Suppressor macrophage treated with lipopolysaccharide for 4 hours (primary cell): Measurements from ENCODE around the gene HHAT.
A peak's percentile ranks its signal among the peaks of the same experiment; 100 is the strongest.

Experiments
- DNase-seq: peaks from one replicate; pipeline ENCODE4 v3.0.0-alpha.2; 2020

The HHAT gene

DNA sequence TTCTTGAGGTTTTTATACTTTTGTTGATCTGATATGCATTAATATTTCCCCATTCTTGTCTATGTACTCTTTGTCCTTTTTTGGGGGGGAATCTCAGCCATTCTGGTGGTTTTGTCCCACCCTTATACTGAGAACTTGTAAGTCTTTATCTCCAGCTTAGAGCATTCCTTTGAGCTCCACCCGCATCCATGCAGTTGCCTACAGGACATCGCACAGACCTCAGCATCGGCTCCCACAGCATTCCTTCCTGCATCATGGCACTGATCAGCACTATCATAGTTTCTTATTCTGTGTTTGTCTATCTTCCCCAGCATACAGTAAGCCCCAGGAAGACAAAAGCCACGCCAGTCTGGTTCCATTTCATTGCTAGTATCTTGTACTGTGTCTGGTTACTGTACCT lies 33.0 kb downstream of the HHAT start:
- DNase-seq, result no peak

DNA sequence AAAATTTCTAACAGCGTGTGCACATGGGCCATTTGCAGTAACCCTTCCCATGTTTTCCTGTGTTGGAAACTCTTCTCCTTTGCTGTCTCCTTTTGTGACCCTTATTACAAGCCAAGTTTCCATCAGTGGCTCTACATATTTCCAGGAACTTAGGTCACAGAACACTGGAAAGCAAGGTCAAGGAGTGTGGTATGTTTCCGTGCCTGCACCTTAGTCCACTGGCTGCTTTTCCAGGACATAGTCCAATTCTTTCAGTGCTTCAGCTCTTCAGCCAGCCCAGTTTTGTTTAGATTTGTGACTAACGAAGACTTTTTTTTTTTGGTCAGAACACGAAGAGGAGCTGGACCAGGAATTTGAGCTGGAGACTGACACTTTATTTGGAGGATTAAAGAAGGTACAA lies 33.8 kb downstream of the HHAT start:
- no peak for DNase-seq

DNA sequence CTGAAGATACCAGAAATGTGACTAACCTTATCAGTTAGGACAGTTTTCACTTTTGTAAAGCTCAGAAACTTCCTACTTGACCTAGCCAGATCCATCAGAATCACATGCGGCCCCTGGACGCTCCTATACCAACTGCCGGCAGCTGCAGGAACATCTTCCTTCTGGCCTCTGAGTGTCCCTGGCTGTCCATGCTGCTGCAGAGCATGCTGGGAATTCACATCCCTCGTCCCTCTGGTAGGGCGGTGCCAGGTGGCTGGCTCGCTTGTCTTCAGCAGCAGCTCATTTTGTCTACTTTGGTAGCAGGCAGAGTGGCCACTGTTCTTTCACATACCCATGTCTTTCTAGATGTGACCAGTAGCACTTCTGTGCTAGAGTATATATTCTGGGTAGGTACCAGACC lies 34.4 kb downstream of the HHAT start:
- DNase-seq, result no peak

DNA sequence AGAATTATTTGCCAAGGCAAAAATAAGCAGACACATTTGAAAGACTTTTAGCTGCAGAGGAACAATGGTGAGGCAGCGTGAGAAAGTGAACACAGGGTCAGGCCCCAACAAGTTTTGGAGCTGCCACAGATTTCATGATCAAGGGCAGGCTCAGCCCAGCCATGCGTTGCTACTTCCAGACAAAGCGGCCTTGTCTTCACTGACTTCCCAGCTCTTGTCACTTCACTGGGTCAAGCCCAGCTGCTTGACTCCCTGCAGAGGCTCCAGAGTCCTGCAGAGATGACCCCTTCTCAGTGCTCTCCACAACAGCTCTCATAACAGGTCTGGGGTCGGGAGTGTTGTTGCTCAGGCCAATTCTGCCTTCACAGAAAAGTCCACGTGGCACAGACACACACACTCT lies 35.8 kb downstream of the HHAT start:
- no peak for DNase-seq

DNA sequence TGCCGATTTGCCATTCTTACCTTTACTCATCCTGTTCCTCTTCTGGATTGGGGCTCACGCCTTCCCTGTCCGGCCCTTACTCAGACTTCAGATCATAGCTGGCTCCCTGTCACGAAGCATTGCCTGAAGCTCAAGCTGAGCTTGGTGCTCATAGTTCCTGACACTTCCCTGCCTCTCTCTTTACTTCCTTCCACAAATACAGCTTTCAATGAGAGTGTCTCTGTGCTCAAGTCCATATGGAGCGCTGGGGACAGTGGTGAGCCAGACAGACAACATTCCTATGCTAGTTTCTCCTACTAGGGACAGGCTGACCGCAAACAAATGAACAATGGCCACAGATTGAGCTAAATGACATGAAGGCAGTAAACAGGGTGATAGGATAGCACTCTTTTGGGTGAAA lies 38.1 kb downstream of the HHAT start:
- DNase-seq, result no peak

DNA sequence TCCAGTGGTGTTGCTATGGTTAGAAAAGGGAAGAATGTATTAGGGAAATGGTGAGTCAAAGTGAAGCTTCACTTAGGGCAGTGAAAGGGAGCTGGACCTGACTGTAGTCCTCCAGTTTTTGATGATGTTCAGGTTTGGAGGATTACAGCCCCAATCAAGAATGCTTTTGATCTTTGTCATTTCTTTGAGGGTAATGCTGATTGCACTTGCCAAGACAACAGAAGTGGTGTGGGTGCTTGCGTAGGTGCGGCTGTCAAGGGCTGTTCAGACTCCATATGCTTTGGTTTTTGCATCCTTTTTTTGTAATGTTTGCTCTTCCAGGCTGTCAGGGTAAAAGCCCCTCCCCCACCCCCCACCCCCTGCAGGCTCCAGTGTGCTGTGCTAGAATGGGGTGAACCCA lies 38.9 kb downstream of the HHAT start:
- no peak for DNase-seq

DNA sequence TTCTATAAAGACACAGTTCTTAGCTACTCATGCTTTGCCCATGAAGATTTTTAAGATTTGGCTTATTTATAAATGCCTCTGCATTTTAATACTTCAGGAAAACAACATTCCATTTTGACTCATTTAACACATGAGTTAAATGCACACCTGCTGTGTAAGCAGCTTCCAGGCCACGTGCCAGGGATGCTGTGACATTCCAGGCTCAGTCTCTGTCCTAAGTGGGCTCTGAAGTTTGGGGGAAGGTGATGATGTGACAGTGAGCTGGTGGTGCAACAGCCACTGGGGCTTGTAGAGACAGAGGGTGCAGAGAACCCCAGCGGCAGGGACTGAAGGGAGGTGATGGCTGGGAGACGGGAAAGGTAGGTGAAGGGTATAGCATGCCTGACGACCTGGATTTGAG lies 40.7 kb downstream of the HHAT start:
- no peak for DNase-seq

DNA sequence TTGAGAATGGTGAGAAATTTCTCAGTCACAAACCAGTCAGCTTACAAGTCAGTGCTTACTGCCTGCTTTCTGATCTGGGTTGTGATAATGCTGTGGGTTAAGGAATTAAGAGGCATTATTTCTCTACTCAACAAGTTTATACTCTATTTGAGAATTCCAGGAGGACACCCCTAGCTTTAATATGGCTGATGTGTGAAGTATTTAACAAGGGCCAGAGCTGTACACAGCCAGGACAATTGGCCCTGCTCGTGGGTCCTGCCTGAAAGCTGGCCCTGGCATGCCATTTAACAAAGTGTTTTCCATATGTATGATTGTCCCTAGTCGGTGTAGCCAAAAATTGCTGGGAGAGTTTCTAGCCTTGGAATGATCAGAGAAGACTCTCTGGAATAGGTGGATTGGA lies 43.2 kb downstream of the HHAT start:
- no peak for DNase-seq

DNA sequence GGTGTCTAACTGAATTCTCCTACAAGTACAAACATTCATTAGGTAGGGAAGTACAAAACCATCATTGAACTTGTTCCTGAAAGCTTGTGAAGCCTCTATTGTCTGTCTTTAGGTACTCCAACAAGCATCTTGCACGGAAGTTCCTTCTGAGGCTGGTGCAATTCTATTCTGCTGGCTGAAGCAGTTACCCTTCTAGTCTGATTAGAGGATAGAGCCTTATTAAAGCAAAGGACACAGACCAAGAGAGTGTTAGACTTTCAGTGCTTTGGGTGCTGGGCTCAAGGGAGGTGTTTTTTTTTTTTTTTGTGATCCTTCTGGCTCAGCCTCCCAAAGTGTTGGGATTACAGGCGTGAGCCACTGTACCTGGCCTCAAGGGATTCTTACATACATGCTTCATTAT lies 43.8 kb downstream of the HHAT start:
- no peak for DNase-seq

DNA sequence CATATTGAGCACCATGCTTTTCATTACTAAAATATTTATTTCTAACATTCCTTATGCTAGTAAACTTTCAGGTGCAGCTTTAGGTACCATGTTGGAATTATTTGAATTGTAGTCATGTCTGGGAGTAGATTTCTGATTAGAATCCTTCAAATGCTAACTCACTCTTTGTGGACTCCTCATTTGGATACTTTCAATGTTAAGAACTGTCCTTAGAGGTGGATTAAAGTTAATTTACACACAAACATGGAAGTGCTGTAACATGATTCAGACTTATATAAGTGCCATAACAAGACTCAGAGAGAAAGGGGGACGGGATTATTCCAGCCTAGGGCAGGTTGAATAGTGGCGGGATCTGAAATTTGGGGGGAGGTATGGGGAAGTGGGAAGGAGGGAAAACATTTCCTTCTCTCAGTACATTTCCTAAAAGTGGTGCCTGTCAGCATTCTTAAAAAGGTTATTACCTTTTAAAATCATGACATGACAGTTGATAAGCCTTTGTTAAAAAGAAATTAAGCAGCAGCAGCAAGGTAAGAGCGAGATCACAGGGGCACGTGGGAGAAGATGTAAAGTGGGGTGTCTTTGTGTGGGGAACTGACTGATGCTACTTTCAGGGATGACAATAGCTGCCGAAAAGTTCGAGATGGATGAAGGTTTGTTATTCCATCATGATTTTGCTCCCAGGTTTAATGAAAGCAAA lies 44.4 kb downstream of the HHAT start:
- no peak for DNase-seq

DNA sequence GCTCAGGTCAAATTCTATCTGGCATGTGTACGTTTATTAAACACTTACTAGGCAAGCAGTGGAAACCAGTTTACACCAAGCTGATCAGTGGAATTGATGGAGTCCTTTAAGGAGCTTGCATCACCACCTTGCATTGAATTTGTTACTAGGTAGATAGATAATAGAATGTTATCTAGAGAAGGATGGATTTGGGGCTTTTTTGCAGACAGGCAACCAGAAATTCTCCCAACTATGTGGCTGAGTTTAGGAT lies 44.9 kb downstream of the HHAT start:
- DNase-seq, result no peak

DNA sequence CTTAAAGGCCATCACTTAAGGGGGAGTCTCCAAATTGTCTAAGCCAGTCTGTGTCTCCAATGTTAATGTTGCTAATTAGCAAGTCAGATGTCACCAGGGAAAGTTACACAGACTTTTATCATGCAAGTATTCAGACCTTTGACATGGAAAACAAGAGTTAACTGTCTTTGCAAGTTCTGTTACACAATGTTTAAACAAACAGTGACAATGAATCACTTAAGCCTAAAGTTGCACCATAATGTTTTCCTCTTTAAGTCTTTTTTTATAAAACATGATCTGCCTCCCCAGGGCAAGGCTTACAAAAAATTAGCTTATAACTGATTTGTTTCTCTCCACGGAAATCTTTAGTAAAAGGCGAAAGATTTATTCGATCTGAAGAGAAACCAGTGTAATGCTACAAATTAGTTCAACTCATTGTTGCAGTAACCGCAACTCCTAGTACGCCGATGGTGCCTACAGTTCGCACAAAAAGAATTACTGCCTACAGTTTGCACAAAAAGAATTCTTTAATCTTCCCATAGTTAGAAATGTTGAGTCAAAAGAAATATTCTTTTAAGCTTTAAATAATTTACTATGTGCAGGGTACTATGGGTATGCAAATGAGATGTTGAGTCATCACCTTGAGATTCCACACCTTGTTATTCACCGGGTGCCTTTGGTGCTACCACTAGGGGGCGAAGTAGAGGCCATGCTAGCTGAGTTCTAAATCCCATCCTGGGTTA lies 45.3 kb downstream of the HHAT start:
- peak; percentile 70 for DNase-seq

DNA sequence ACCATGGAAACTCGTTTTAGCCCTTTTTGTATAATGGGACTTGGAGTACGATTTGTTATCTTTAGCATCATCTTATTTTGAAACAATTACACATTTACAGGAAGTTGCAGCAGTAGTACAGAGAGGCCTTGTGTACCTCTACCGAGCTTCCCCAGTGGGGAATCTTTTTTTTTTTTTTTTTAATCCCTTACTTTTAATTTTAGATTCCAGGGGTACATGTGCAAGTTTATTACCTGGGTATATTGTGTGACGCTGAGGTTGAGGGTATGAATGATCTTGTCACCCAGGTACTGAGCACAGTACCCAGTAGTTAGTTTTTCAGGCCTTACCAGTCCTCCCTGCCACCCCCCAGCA lies 45.9 kb downstream of the HHAT start:
- no peak for DNase-seq

DNA sequence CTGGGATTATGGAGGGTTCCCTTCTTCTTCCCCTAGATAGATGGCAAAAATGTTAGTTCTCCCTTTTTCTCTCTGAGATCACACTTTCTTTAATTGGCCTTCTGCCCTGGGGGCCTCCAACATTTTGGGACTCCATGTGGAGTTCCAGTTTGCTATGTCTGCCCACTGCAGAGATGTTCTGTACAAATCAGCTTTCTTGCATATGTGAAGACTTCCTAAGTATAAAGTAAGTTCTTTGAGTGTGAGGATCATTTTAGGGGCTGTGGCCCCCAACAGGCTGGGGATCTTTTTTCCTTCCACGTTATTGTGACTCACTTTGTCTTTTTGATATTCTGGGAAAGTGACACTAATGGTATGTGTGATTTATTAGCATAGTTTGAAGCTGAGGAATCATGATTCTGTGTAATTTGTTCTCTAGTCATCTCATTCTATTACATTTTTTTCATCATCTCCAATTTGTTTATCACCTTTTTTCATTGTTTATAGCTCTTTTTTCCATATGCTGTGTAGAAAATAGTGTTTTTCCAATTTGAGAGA lies 48.2 kb downstream of the HHAT start:
- DNase-seq, result no peak

DNA sequence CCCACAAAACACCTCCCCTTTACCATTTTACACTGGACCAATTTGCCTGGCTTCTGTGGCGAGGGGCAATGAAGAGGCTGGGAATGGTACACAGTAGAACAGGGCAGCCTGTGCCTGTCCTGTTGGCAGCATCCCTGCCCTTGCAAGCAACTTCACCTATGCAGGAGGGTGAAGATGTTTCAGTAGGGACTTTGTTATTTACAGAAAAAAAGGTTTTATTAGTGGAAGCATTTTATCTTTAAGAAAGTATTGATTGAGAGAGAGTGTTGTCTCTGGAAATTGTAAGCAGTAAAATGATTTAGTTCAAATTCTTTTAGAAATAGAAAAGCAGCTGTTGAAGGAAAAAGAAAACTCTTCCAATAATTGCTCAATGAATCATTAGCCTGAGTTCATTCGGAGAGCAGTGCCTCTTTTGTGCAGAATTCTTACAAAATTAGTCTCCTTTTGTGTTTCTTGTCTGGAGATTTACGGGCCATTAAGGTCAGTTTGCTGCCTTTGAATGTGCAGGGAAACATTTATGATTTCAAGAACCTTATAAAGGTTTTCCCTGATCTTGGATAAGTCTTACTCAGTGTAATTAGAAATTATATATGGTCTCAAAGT lies 49.1 kb downstream of the HHAT start:
- no peak for DNase-seq

DNA sequence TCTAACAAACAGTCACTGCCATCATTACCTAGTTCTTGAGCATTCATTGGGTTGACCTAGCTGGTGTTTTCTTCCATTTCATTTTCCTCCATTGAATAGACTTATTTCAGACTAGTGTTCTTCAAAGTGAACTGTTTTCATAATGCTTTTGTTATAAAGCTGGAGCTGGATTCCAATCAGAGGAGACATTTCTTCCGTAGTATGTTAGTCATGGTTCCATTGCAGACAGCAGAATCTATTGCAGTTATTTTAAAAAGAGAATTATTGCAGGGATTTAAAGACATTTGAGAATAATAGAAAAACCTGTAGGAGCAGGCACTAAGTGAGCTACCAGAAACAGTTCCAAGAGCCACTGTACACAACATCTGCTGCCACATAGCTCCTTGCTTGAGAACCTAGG lies 50.0 kb downstream of the HHAT start:
- DNase-seq, result no peak

DNA sequence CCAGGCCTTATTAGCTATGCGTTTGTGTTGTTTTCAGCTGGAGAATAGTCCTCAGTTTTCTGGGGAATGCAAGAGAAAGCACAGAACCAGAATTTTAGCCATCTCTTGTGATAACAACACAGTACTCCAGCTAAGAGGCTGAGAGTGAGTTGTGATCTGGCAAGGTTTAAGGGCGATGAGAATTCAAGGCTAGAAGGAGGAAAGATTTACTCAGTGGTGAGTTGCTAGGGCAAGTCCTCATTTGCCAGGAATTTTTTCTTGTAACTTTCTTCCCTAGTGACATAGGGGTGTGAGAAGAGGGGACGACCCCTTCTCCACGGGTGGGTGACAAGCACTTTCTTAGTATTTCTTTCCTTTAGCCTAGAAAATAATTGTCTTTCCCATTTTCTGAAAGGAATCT lies 53.2 kb downstream of the HHAT start:
- DNase-seq, result no peak

DNA sequence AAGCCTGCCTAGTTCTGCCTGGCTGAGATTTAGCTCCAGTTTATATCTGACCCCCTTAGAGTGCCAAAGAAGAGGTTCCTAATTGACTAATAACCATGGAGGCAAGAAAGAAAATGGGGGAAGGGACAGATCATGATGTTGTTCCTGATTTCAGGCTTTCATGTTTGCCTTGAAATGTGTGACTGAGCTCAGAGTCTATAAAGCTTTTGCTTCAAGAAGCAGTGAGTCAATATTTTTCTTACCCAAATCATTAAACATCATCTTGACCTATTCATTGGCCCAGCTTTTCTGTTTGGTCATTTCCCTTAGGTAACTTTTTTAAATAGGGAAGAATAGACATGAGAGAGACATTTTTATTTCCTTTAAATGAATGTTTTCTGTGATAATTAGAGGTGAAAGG lies 55.9 kb downstream of the HHAT start:
- DNase-seq, result peak; percentile 8

DNA sequence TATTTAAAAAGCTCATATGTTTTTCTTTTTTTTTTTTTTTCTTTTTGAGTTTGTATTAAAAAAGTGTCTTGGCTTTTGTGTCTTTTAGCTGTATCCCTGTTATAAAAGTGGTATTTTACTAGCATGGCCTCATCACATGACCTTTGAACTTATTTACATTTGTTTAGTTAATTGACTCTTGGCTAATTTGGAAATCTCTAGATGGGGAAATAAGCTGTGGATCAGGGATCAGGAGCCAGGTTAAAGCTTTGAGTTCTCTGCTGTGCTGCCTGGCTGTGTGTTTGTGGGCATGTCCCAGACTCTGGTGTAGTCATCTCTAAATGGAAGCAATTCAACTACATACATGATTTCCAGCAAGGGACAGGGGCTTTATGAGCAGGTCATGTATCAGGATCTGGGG lies 56.5 kb downstream of the HHAT start:
- DNase-seq, result no peak

DNA sequence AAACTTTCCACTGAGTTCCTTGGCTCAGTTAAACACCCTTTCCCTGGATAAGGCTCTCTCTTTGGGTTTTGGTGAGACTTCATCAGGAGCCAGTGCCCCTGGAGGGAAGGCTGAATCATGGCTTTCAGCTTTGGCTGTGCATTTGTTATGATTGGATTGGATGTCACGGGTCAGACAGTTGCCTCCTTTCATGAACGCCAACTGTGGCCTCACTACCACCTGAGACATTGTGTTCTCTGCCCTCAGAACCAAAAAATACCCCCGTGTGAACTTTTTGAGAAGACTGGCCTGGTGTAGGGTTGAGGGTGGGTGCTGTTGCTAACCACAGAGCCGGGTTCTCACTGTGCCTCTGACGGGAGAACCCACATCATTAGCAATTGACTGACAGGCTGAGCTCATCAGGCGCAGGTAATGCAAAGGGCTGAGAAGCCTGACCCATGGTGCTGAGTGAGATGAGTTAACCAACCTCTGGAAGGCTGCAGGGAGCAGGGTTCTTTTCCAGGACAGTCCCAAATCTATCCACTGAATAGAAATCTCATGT lies 65.6 kb downstream of the HHAT start:
- no peak for DNase-seq

DNA sequence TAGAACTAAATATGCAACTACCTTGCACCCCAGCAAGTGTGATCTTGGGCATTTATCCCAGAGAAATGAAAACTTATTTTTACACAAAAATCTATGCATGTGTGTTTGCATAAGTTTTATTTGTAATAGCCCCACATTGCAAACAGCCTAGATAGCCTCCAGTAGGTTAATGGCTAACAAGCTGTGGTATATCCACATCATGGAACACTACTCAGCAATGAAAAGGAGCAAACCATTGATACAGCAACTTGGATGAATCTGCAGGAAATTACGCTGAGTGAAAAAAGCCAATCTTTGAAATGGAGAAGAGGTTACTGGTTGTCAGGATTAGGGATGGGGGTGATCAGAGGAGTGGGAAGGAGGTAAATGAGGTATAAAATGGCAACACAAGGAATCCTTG lies 67.8 kb downstream of the HHAT start:
- no peak for DNase-seq

DNA sequence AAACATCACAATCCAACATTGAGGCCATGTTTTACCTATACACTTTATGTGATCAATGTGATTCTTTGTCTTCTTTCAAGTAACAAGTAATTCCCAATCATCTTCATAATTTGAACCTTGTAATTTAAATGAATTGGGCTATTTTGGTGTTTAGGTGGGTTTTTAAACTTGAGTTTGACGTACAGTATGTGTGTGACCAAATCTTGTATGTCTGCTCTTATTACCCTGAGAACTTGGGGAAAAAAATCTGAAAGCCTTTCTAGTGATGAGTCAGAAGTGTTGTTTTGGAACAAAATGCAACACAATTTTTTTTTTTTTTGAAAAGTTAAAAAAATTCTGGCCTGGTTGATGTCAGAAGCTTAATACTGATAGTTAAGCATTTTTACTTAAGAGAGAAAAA lies 68.5 kb downstream of the HHAT start:
- no peak for DNase-seq

DNA sequence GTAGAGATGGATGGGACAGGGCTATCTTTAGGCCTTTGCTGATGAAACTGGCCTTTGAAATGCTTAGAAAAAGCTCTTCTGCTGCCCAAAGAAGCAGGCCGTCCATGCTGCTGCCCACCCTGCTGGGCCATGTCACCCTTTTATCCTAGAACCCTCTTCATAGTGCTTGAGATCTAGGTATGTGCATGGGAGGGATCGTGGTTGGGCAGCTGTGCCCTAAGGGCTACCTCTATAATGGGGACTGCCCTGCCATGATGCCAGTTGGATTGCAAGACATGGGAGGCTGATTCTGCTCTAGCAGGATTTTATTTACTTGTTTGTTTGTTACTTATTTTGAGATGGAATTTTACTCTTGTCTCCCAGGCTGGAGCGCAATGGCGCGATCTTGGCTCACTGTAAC lies 69.0 kb downstream of the HHAT start:
- DNase-seq, result no peak

DNA sequence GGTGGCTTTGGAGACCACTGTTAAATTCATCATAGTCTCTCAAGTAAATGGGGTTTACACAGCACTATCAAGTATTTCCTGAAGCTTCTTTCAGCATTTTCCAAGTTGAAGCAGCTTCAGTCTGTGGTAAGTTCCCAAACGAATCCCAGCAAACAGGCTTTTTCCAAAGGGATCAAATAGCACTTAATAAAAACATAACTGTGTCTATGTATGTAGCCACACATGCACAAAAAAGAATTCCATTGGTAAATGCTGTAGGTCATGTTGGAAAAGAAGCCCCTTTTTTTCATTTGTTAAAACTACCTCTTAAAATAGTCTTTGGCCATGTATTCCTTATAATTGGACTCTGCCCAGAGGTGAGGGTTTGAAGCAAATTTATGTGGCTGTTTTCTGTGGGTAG lies 69.8 kb downstream of the HHAT start:
- DNase-seq, result no peak
